HepG2 (cell line): ENCODE data around the gene HRH3. TPM values are rescaled to one million over a fixed set of nuclear protein-coding genes. Genes with fewer than 3 reads are reported as not detected.

Source experiments
- AGO1 ChIP-seq: fragments of 200-400 bp; formaldehyde crosslinking; IDR thresholded peaks from 2 replicates; pipeline ENCODE4 v1.6.1; 2017; ENCODE audit warnings: mild to moderate bottlenecking, low read depth, low read length, moderate library complexity; ENCODE audit not compliant: poor library complexity, severe bottlenecking
- BRCA1 ChIP-seq: sonication (generic); formaldehyde crosslinking; IDR thresholded peaks from 2 replicates; pipeline ENCODE4 v1.4.0; 2020; ENCODE audit warnings: missing genetic modification reagents
- CBX5 ChIP-seq: sonication (generic); formaldehyde crosslinking; IDR thresholded peaks from 2 replicates; pipeline ENCODE4 v1.4.0; 2020; ENCODE audit warnings: missing genetic modification reagents, borderline replicate concordance
- EED ChIP-seq: sonication (generic); formaldehyde crosslinking; IDR thresholded peaks from 2 replicates; pipeline ENCODE4 v1.5.0; 2020; ENCODE audit warnings: mild to moderate bottlenecking, missing genetic modification reagents
- HDAC6 ChIP-seq: fragments of 200-600 bp; sonication (generic); IDR thresholded peaks from 2 replicates; pipeline ENCODE4 v1.7.0; 2017; ENCODE audit warnings: mild to moderate bottlenecking, antibody characterized with exemption, low read length, low read depth
- HNRNPUL1 ChIP-seq: fragments of 200-400 bp; formaldehyde crosslinking; IDR thresholded peaks from 2 replicates; pipeline ENCODE4 v1.6.1; 2017; ENCODE audit warnings: low read depth, mild to moderate bottlenecking, low read length, moderate library complexity
- LCORL ChIP-seq, 2 experiments: fragments of 450-650 bp in 1 of 2; sonication (generic) in 1 of 2; formaldehyde crosslinking in 1 of 2; IDR thresholded peaks; 2 replicates each; pipeline versions ENCODE4 v1.5.0 to v1.6.1; 2017 to 2020; ENCODE audit warnings: antibody characterized with exemption in 1 of 2, missing genetic modification reagents in 1 of 2
- MTF1 ChIP-seq: sonication (generic); formaldehyde crosslinking; IDR thresholded peaks from 2 replicates; pipeline ENCODE4 v1.5.0; 2020; ENCODE audit warnings: missing genetic modification reagents
- PHF20 ChIP-seq: sonication (generic); formaldehyde crosslinking; IDR thresholded peaks from 2 replicates; pipeline ENCODE4 v1.5.0; 2020; ENCODE audit warnings: mild to moderate bottlenecking, missing genetic modification reagents
- RFX3 ChIP-seq: IDR thresholded peaks from 2 replicates; pipeline ENCODE4 v1.6.1; 2016; ENCODE audit warnings: missing biosample characterization, missing genetic modification reagents
- SP1 ChIP-seq, 2 experiments: fragments of 450-650 bp in 1 of 2; sonication (generic) in 1 of 2; formaldehyde crosslinking in 1 of 2; IDR thresholded peaks; 2 replicates each; pipeline versions ENCODE4 v1.4.0 to v1.6.1; 2016 to 2020; ENCODE audit warnings: missing genetic modification reagents in 1 of 2
- SP140L ChIP-seq: sonication (generic); formaldehyde crosslinking; IDR thresholded peaks from 2 replicates; pipeline ENCODE4 v1.4.0; 2020; ENCODE audit warnings: missing genetic modification reagents, borderline replicate concordance
- TP53 ChIP-seq: sonication (generic); formaldehyde crosslinking; conservative IDR thresholded peaks from 2 replicates; pipeline ENCODE4 v1.4.0; 2020; ENCODE audit warnings: missing genetic modification reagents
- ZFP62 ChIP-seq: sonication (generic); formaldehyde crosslinking; IDR thresholded peaks from 2 replicates; pipeline ENCODE4 v1.4.0; 2020; ENCODE audit warnings: missing genetic modification reagents
- ZMAT3 ChIP-seq: sonication (generic); formaldehyde crosslinking; conservative IDR thresholded peaks from 2 replicates; pipeline ENCODE4 v1.7.0; 2021; ENCODE audit warnings: missing genetic modification reagents
- ZNF20 ChIP-seq: sonication (generic); formaldehyde crosslinking; IDR thresholded peaks from 2 replicates; pipeline ENCODE4 v1.4.0; 2020; ENCODE audit warnings: mild to moderate bottlenecking, moderate library complexity, missing genetic modification reagents
- ZNF451 ChIP-seq: sonication (generic); formaldehyde crosslinking; IDR thresholded peaks from 2 replicates; pipeline ENCODE4 v1.5.0; 2020; ENCODE audit warnings: mild to moderate bottlenecking, missing genetic modification reagents
- ZNF619 ChIP-seq: sonication (generic); formaldehyde crosslinking; IDR thresholded peaks from 2 replicates; pipeline ENCODE4 v1.4.0; 2020; ENCODE audit warnings: mild to moderate bottlenecking, missing genetic modification reagents
- ZNF7 ChIP-seq: IDR thresholded peaks from 2 replicates; pipeline ENCODE4 v1.6.1; 2016; ENCODE audit warnings: missing biosample characterization, missing genetic modification reagents
- ZNF777 ChIP-seq: sonication (generic); formaldehyde crosslinking; IDR thresholded peaks from 2 replicates; pipeline ENCODE4 v1.4.0; 2020; ENCODE audit warnings: missing genetic modification reagents
- ZNF780A ChIP-seq: sonication (generic); formaldehyde crosslinking; IDR thresholded peaks from 2 replicates; pipeline ENCODE4 v1.8.0; 2022; ENCODE audit warnings: mild to moderate bottlenecking, missing genetic modification reagents, moderate library complexity
- polyA plus RNA-seq, 8 experiments: library from polyadenylated mRNA; depleted of rRNA in 3 of 8; stranded (reverse) in 7 of 8; unstranded in 1 of 8; fragments of >200 nt; fragmentation: Illumina TruSeq in 4 of 8; extraction: Trizol in 4 of 8; gene quantifications; 2 replicates each; pipeline versions ENCODE4 v1.2.1 to v1.2.3, GENCODE V29; 2011 to 2016; ENCODE audit warnings: low read depth in 4 of 8, missing spikeins in 1 of 8, mixed read lengths in 1 of 8; ENCODE audit not compliant: insufficient read depth in 1 of 8
- total RNA-seq, 5 experiments: library from RNA; depleted of rRNA; stranded (reverse); fragments of >200 nt; fragmentation: Illumina TruSeq; extraction: Trizol; gene quantifications; 2 replicates each; pipeline ENCODE4 v1.2.3, GENCODE V29; 2016; ENCODE audit warnings: low read depth in 1 of 5
- TF ChIP-seq, protein P1 (sequence below): sonication (generic); formaldehyde crosslinking; IDR thresholded peaks from 2 replicates; pipeline ENCODE4 v1.4.0; 2020; ENCODE audit warnings: mild to moderate bottlenecking, missing genetic modification reagents
- TF ChIP-seq, protein P2 (sequence below): sonication (generic); formaldehyde crosslinking; IDR thresholded peaks from 2 replicates; pipeline ENCODE4 v1.8.0; 2022; ENCODE audit warnings: missing genetic modification reagents, mild to moderate bottlenecking, moderate library complexity, borderline replicate concordance

The HRH3 gene
- total and polyA plus RNA-seq, 2 of the 13 experiments (the other 11 are each of a cell fraction or from before 2014, with no cell fraction given): 0.18 TPM; not detected in 1

DNA sequence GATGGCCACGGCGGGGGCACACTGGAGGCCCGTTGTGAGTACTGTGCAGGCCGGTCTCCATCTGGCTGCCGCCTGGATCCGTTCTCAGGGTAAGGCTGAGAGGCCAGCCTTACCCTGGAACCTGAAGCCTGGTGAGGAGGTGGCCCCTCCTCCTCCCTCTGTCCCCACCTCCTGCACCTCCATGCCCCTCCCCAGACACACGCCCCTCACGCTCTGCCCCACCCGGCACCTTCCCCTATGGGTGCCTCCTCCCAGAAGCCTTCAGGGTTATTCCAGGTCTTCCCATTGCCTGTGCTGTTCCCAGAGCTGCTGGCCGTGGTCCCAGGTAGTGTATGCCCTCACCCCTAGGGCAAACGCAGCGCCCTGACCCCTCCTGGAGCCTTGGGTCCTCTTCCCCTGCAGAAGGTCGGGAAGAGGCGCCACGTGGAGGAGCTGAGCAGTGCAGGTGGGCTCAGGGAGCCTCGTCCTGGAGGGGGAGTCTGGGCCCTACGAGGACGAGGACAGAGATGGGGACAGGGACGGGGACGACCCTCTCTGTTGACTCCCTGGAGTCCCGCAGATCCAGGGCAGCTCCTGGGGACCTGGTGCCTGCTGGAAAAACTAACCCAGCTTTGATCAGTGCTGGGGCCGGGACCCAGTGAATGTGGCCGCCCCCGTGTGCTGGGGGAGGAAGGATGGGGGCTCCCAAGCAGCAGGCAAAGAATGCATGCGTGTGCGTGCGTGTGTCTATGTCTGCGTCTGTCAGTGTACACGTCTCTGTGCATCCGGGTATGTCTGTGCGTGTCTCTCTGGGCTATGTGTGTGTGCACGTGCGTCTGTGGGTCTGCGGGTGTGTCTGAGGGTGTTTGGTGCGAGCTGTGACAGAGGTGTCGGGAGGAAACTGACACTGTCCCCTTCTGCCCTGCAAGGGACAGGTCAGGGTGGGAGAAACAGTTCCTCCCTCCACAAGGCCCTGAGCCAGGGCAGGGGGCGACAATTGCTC is 8.2 kb upstream of the HRH3 start (continued):
- no peak for TF ChIP-seq CBX5 (CRISPR knock-in tag)
- TF ChIP-seq ZFP62: no peak
- 0 out of 2 replicates have a peak, but pooled peaks have one; percentile 47 for TF ChIP-seq ZMAT3 (CRISPR knock-in tag)
- TF ChIP-seq ZNF20 (CRISPR knock-in tag): no peak
- TF ChIP-seq, protein P1, sequence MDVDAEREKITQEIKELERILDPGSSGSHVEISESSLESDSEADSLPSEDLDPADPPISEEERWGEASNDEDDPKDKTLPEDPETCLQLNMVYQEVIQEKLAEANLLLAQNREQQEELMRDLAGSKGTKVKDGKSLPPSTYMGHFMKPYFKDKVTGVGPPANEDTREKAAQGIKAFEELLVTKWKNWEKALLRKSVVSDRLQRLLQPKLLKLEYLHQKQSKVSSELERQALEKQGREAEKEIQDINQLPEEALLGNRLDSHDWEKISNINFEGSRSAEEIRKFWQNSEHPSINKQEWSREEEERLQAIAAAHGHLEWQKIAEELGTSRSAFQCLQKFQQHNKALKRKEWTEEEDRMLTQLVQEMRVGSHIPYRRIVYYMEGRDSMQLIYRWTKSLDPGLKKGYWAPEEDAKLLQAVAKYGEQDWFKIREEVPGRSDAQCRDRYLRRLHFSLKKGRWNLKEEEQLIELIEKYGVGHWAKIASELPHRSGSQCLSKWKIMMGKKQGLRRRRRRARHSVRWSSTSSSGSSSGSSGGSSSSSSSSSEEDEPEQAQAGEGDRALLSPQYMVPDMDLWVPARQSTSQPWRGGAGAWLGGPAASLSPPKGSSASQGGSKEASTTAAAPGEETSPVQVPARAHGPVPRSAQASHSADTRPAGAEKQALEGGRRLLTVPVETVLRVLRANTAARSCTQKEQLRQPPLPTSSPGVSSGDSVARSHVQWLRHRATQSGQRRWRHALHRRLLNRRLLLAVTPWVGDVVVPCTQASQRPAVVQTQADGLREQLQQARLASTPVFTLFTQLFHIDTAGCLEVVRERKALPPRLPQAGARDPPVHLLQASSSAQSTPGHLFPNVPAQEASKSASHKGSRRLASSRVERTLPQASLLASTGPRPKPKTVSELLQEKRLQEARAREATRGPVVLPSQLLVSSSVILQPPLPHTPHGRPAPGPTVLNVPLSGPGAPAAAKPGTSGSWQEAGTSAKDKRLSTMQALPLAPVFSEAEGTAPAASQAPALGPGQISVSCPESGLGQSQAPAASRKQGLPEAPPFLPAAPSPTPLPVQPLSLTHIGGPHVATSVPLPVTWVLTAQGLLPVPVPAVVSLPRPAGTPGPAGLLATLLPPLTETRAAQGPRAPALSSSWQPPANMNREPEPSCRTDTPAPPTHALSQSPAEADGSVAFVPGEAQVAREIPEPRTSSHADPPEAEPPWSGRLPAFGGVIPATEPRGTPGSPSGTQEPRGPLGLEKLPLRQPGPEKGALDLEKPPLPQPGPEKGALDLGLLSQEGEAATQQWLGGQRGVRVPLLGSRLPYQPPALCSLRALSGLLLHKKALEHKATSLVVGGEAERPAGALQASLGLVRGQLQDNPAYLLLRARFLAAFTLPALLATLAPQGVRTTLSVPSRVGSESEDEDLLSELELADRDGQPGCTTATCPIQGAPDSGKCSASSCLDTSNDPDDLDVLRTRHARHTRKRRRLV: 0 out of 2 replicates have a peak, but pooled peaks have one; percentile 42
- TF ChIP-seq AGO1: peak; percentile 31
- no peak for TF ChIP-seq ZNF7 (CRISPR knock-in tag)
- TF ChIP-seq LCORL (IDR thresholded peaks at IDR 0.05): no peak
- no peak for TF ChIP-seq LCORL (CRISPR knock-in tag; IDR thresholded peaks at IDR 0.05)
- no peak for TF ChIP-seq HNRNPUL1
- no peak for TF ChIP-seq BRCA1 (CRISPR knock-in tag)
- TF ChIP-seq SP1 (IDR thresholded peaks at IDR 0.05): no peak
- TF ChIP-seq SP1 (CRISPR knock-in tag; IDR thresholded peaks at IDR 0.05): no peak
- TF ChIP-seq ZNF780A: no peak
- no peak for TF ChIP-seq MTF1 (CRISPR knock-in tag)
- 0 out of 2 replicates have a peak, but pooled peaks have one; percentile 18 for TF ChIP-seq EED (CRISPR knock-in tag)
- peak; percentile 3; the same call in 1 of the 2 replicates for TF ChIP-seq ZNF451 (CRISPR knock-in tag)
- TF ChIP-seq PHF20 (CRISPR knock-in tag): no peak
- TF ChIP-seq, protein P2, sequence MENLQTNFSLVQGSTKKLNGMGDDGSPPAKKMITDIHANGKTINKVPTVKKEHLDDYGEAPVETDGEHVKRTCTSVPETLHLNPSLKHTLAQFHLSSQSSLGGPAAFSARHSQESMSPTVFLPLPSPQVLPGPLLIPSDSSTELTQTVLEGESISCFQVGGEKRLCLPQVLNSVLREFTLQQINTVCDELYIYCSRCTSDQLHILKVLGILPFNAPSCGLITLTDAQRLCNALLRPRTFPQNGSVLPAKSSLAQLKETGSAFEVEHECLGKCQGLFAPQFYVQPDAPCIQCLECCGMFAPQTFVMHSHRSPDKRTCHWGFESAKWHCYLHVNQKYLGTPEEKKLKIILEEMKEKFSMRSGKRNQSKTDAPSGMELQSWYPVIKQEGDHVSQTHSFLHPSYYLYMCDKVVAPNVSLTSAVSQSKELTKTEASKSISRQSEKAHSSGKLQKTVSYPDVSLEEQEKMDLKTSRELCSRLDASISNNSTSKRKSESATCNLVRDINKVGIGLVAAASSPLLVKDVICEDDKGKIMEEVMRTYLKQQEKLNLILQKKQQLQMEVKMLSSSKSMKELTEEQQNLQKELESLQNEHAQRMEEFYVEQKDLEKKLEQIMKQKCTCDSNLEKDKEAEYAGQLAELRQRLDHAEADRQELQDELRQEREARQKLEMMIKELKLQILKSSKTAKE (CRISPR knock-in tag): no peak
- TF ChIP-seq RFX3 (CRISPR knock-in tag): no peak
- no peak for TF ChIP-seq SP140L (CRISPR knock-in tag)
- TF ChIP-seq ZNF777 (CRISPR knock-in tag): 0 out of 2 replicates have a peak, but pooled peaks have one; percentile 7
- no peak for TF ChIP-seq ZNF619 (CRISPR knock-in tag)
- TF ChIP-seq HDAC6: no peak
- TF ChIP-seq TP53 (CRISPR knock-in tag): no peak
